ENCODE measurements around the gene IFTAP.
"Not testable (repeated sequence)": the region's sequence is repeated elsewhere in the genome, so short reads cannot be mapped to it uniquely, and the experiment has no call there.

Gene IFTAP

DNA sequence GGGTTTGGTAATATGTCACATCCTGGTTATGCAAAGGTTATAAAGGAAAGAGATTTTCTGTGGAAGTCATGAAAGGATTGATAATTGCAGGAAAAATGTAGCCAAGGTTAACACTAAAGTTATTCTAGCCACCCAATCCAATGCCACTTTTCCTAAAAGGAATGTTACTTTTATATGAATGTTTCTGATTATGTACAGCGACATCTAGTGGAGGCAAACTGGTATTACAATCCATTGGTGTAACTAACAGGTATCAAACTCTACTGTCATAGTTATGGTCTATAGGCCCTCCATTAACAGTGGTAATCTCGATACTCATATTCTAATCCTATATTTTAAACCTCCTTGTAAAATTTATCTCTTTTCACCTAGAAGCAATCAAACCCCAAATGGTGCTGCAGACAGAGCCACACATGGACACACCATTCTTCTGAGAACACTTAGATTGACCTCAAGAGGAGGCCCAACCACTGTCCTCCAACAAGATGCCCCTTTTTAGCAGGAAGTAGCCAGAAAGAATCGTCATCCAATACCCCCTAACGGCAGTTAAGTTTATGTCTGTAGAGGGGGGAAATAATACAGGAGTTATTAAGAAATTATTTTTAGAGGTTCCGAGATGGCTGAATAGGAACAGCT, 78.6 kb downstream of the IFTAP start:
- H4K20me1 ChIP-seq (ENCODE audit: insufficient read depth, low read length): no peaks in the 10 kb centered on the region
- no peak overlapping the region for H3K9ac ChIP-seq (ENCODE audit: low read length)
- no peaks in the 10 kb centered on the region for H3K4me1 ChIP-seq (ENCODE audit: low read length)
- no peak overlapping the region for H2AFZ ChIP-seq (ENCODE audit: low read depth, low read length)
- H3K27ac ChIP-seq (ENCODE audit: low read length): no peak overlapping the region
- no peak overlapping the region for H3K4me3 ChIP-seq (ENCODE audit: low read length)
- no peak overlapping the region for H3K4me2 ChIP-seq (ENCODE audit: low read length)
- no peaks in the 10 kb centered on the region for H3K79me2 ChIP-seq (ENCODE audit: low read length)
- no peaks in the 10 kb centered on the region for H3K9me3 ChIP-seq (ENCODE audit: insufficient read depth, low read length)
- no peaks in the 10 kb centered on the region for H3K27me3 ChIP-seq (ENCODE audit: low read depth, low read length)
- TF ChIP-seq, protein P1, sequence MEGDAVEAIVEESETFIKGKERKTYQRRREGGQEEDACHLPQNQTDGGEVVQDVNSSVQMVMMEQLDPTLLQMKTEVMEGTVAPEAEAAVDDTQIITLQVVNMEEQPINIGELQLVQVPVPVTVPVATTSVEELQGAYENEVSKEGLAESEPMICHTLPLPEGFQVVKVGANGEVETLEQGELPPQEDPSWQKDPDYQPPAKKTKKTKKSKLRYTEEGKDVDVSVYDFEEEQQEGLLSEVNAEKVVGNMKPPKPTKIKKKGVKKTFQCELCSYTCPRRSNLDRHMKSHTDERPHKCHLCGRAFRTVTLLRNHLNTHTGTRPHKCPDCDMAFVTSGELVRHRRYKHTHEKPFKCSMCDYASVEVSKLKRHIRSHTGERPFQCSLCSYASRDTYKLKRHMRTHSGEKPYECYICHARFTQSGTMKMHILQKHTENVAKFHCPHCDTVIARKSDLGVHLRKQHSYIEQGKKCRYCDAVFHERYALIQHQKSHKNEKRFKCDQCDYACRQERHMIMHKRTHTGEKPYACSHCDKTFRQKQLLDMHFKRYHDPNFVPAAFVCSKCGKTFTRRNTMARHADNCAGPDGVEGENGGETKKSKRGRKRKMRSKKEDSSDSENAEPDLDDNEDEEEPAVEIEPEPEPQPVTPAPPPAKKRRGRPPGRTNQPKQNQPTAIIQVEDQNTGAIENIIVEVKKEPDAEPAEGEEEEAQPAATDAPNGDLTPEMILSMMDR (IDR thresholded peaks at IDR 0.05; ENCODE audit: low read depth, low read length): peak; percentile 81
- no peak for TF ChIP-seq EZH2phosphoT487 (IDR thresholded peaks at IDR 0.05; ENCODE audit: low read depth)
- H3K36me3 ChIP-seq (replicated peaks; ENCODE audit: low read depth, low read length): no peaks in the 10 kb centered on the region

DNA sequence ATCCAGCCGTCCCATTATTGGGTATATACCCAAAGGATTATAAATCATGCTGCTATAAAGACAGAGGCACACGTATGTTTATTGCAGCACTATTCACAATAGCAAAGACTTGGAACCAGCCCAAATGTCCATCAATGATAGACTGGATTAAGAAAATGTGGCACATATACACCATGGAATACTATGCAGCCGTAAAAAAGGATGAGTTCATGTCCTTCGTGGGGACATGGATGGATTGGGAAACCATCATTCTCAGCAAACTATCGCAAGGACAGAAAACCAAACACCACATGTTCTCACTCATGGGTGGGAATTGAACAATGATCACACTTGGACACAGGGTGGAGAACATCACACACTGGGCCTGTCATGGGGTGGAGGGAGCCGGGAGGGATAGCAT, 85.2 kb downstream of the IFTAP start:
- H3K4me1 ChIP-seq (ENCODE audit: low read length); H3K4me3 ChIP-seq (ENCODE audit: low read length); H3K79me2 ChIP-seq (ENCODE audit: low read length); H3K27me3 ChIP-seq (ENCODE audit: low read depth, low read length); H3K36me3 ChIP-seq (replicated peaks; ENCODE audit: low read depth, low read length); H3K9ac ChIP-seq (ENCODE audit: low read length); H3K9me3 ChIP-seq (ENCODE audit: insufficient read depth, low read length); H3K4me2 ChIP-seq (ENCODE audit: low read length); H2AFZ ChIP-seq (ENCODE audit: low read depth, low read length); H4K20me1 ChIP-seq (ENCODE audit: insufficient read depth, low read length); H3K27ac ChIP-seq (ENCODE audit: low read length): not testable (repeated sequence)

DNA sequence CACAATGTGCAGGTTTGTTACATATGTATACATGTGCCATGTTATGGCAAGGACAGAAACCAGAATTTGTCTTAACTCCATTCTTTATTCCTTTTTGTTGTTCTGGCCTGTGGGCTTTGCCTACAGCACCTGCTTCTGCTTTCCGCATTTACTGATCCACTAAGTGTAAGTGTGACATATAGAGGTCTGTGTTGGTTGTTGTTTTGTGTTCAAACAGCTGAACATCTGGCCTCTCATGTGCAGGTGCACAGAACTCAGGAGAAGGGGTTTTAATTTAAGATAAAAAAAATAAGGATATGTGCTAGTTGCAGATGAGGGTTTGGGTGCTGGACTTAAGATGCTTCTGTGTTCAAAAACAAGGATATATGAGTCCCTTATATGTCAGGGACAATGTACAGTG, 89.5 kb downstream of the IFTAP start:
- Histone ChIP-seq H4K20me1 (ENCODE audit: insufficient read depth, low read length) (no peaks in the 10 kb centered on the region), H3K27ac (ENCODE audit: low read length) (no peak overlapping the region), H3K79me2 (ENCODE audit: low read length) (no peaks in the 10 kb centered on the region), H3K36me3 (replicated peaks; ENCODE audit: low read depth, low read length) (no peaks in the 10 kb centered on the region), H3K4me1 (ENCODE audit: low read length) (no peaks in the 10 kb centered on the region), H3K9ac (ENCODE audit: low read length) (no peak overlapping the region), H3K9me3 (ENCODE audit: insufficient read depth, low read length) (no peaks in the 10 kb centered on the region), H3K27me3 (ENCODE audit: low read depth, low read length) (peaks cover 21% of the 10 kb centered on the region; the same call in 1 of the 2 replicates), H2AFZ (ENCODE audit: low read depth, low read length) (no peak overlapping the region), H3K4me2 (ENCODE audit: low read length) (no peak overlapping the region), H3K4me3 (ENCODE audit: low read length) (no peak overlapping the region)
- TF ChIP-seq, protein P1 (IDR thresholded peaks at IDR 0.05; ENCODE audit: low read depth, low read length): no peak
- no peak for TF ChIP-seq EZH2phosphoT487 (IDR thresholded peaks at IDR 0.05; ENCODE audit: low read depth)

- no peaks in the 10 kb centered on the region for H3K4me1 ChIP-seq (ENCODE audit: low read length)
- H3K36me3 ChIP-seq (replicated peaks; ENCODE audit: low read depth, low read length): no peaks in the 10 kb centered on the region
- no peak for TF ChIP-seq EZH2phosphoT487 (IDR thresholded peaks at IDR 0.05; ENCODE audit: low read depth)
- TF ChIP-seq, protein P1 (IDR thresholded peaks at IDR 0.05; ENCODE audit: low read depth, low read length): no peak
- H4K20me1 ChIP-seq (ENCODE audit: insufficient read depth, low read length): no peaks in the 10 kb centered on the region
- no peaks in the 10 kb centered on the region for H3K79me2 ChIP-seq (ENCODE audit: low read length)
- H3K9ac ChIP-seq (ENCODE audit: low read length): no peak overlapping the region
- H2AFZ ChIP-seq (ENCODE audit: low read depth, low read length): no peak overlapping the region
- peaks cover 21% of the 10 kb centered on the region; the same call in 1 of the 2 replicates for H3K27me3 ChIP-seq (ENCODE audit: low read depth, low read length)
- no peaks in the 10 kb centered on the region for H3K9me3 ChIP-seq (ENCODE audit: insufficient read depth, low read length)
- H3K27ac ChIP-seq (ENCODE audit: low read length): no peak overlapping the region
- H3K4me3 ChIP-seq (ENCODE audit: low read length): no peak overlapping the region
- no peak overlapping the region for H3K4me2 ChIP-seq (ENCODE audit: low read length)
Observed at GRCh38 chr11:36684840-36685801, 90.8 kb downstream of the IFTAP start.

Data from OCI-LY3 (cell line).